Endometrial microvascular endothelial cells (primary cell): ENCODE results near the gene CTSG. TPM values are rescaled to one million over a fixed set of nuclear protein-coding genes. Genes with fewer than 3 reads are reported as not detected.
"Not testable (repeated sequence)": the region's sequence is repeated elsewhere in the genome, so short reads cannot be mapped to it uniquely, and the experiment has no call there.

Experiments
- in situ Hi-C: cut with HindIII; loops from 2 replicates; pipeline ENCODE4 v1.10.0; 2017; ENCODE audit warnings: low sequenced_read_pairs, low pct_unique_long_range_greater_than_20kb; ENCODE audit errors: inconsistent ontology term
- total RNA-seq: library from RNA; depleted of rRNA; stranded (reverse); fragments of >200 nt; gene quantifications from one replicate; pipeline ENCODE4 v1.2.3, GENCODE V29; 2015; ENCODE audit errors: inconsistent ontology term

The CTSG gene
- not detected for total RNA-seq

- in situ Hi-C loops, result no loop called here
Observed at GRCh38 chr14:24576182-24576581, at the start of gene CTSG. CTSG (minus strand) TSS chr14:24576250; CDS start chr14:24576223, 27 bp downstream.

- in situ Hi-C loops, result no loop called here
Observed at GRCh38 chr14:24613747-24614146, 37.7 kb upstream of the CTSG start.

GRCh38 chr14:24613241-24613640, 37.2 kb upstream of the CTSG start:
- in situ Hi-C loops, result no loop called here

- in situ Hi-C loops, result no loop called here
Observed at GRCh38 chr14:24612196-24612595, 36.1 kb upstream of the CTSG start.

- in situ Hi-C loops, result no loop called here
Observed at GRCh38 chr14:24609655-24610344, 33.8 kb upstream of the CTSG start, which contains the start of gene GZMH. GZMH (minus strand) TSS chr14:24609685; CDS start chr14:24609613, 72 bp downstream.

GRCh38 chr14:24607635-24608514, 31.8 kb upstream of the CTSG start:
- in situ Hi-C loops, result no loop called here

- in situ Hi-C loops, result no loop called here
Observed at GRCh38 chr14:24607081-24607480, 31.0 kb upstream of the CTSG start.

- in situ Hi-C loops, result no loop called here
Observed at GRCh38 chr14:24606297-24606696, 30.2 kb upstream of the CTSG start.

- in situ Hi-C loops, result no loop called here
Observed at GRCh38 chr14:24605435-24606190, 29.6 kb upstream of the CTSG start.

GRCh38 chr14:24597403-24597802, 21.4 kb upstream of the CTSG start:
- in situ Hi-C loops, result no loop called here

- in situ Hi-C loops, result no loop called here
Observed at GRCh38 chr14:24595073-24595808, 19.2 kb upstream of the CTSG start.

GRCh38 chr14:24591004-24591403, 15.0 kb upstream of the CTSG start:
- in situ Hi-C loops, result not testable (repeated sequence)

GRCh38 chr14:24584402-24584801, 8.4 kb upstream of the CTSG start:
- in situ Hi-C loops, result not testable (repeated sequence)

- in situ Hi-C loops, result no loop called here
Observed at GRCh38 chr14:24578558-24578957, 2.5 kb upstream of the CTSG start.

- in situ Hi-C loops, result no loop called here
Observed at GRCh38 chr14:24576771-24577170, 721 bp upstream of the CTSG start.

- in situ Hi-C loops, result no loop called here
Observed at GRCh38 chr14:24574206-24574774, 1.8 kb downstream of the CTSG start.

GRCh38 chr14:24566318-24566717, 9.7 kb downstream of the CTSG start:
- in situ Hi-C loops, result no loop called here

- in situ Hi-C loops, result no loop called here
Observed at GRCh38 chr14:24565766-24566165, 10.3 kb downstream of the CTSG start.
